SKM-1 treated with dmso at 0.1 percent for 144 hours (cell line): ENCODE measurements around the gene ANKS1A.

Source experiments
- DNase-seq: peaks from one replicate; lab custom pipeline; 2025; ENCODE audit not compliant: unreplicated experiment; lab: John Stamatoyannopoulos, UW

The ANKS1A gene

GRCh38 chr6:34953061-34954025, 64.3 kb downstream of the ANKS1A start:
- DNase-seq = no peak

GRCh38 chr6:34955442-34955841, 66.4 kb downstream of the ANKS1A start:
- peak; percentile 38 for DNase-seq

DNA sequence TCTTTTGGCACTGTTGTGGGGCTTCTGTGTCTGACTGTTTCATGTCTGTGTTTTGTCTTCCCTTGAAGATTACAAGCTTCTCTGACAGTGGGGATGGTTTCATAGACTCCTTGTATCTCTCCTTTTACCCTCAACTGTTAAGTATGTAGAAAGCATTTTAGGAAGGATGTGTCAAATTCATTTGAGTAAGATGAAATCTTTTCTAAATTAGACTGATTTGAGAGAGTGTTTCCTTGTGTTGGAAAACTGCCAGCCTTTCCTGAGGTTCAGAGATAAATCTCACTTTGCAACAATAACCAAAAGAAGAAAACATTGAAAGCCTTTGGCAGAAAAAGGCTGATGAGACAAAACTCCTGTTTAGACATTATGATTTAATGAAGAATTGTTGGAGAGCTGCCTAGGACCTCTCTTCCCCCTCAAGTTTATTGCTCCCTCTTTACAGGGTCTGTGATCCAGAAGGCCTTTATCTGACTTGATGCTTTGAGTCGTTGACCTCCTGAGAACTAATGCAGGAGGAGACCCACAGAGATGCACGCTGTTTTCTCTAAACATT, 68.3 kb downstream of the ANKS1A start:
- DNase-seq = no peak

DNA sequence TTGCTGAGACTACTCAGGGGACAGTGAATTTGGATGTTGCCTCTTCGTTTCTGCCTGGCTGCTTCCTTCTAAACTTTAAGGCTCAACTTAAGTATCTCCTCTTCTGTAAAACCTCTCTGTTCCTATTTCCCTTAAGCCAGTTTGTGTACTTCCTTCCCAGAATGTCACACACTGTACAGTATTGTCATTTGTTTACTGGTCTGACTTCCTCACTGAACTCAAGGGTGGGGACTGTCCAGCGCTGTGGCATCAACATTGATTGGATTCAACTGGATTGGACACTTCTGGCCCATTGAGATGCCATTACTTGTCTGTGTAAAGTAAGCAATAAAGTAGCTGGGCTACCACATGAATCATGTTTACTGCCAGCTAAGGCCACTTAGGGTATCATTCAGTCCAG, 69.7 kb downstream of the ANKS1A start:
- DNase-seq = no peak

GRCh38 chr6:34959224-34959623, 70.2 kb downstream of the ANKS1A start:
- DNase-seq = no peak

DNA sequence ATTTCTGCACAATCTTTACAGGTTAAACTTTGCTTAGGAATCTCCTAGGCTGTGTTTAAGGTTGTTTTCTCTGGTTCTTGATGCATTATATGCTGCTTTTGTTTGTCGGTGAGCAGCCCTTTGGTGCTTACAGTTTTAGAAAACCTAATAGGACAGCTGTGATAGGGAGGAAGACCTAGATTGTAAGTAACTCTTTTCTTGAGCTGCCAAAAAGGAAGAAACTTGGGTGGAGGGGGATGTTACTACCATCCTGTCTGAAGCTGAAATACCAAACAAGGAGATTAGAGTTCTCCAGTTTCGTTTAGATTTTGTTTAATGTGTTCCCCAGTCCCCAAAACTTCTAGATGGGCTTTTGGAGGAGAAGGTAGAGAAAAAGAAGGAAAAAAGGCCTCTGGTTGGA, 72.0 kb downstream of the ANKS1A start:
- no peak for DNase-seq

GRCh38 chr6:34961574-34961973, 72.5 kb downstream of the ANKS1A start:
- no peak for DNase-seq

GRCh38 chr6:34964564-34964963, 75.5 kb downstream of the ANKS1A start:
- no peak for DNase-seq

- DNase-seq = no peak
Measured at GRCh38 chr6:34967461-34967860, 78.4 kb downstream of the ANKS1A start.

DNA sequence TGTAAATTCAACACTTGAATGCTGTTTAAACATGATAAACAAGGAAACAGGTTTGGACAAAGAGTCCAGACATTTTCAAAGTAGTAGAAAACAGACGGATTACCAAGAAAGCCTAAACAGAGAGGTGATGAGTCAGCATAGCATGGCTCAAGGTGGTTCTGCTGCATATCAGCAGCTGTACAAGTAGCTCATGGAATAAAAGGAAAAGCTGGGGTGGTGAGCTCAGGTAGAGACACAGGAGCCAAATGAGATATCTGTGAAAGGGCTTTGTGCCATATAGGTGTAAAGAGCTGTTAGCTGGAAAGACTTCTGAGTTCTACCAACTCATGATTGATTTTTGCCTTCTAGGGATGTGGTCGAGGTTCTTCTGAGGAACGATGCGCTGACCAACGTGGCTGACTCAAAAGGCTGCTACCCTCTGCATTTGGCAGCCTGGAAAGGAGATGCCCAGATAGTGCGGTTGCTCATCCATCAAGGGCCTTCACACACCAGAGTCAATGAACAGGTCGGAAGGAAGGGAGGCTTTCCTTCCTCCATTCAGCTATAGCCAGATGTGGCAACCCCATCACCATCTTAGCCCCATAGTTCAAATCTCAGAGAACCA, 80.7 kb downstream of the ANKS1A start:
- no peak for DNase-seq

DNA sequence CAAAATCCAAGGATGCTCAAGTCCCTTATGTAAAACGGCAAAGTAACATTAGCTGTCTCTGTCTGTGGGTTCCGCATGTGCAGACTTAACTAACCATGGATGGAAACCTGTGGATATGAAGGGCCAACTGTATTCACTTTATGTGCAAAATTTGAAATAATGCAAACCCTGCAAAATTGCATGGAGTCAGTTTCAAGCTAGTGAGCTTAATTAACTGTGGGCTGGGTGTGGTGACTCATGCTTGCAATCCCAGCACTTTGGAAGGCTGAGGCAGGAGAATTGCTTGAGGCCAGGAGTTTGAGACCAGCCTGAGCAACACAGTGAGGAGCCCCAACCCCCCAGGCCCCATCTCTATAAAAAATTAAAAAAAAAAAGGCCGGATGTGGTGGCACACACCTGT, 81.4 kb downstream of the ANKS1A start:
- no peak for DNase-seq

GRCh38 chr6:34970957-34971356, 81.9 kb downstream of the ANKS1A start:
- no peak for DNase-seq

DNA sequence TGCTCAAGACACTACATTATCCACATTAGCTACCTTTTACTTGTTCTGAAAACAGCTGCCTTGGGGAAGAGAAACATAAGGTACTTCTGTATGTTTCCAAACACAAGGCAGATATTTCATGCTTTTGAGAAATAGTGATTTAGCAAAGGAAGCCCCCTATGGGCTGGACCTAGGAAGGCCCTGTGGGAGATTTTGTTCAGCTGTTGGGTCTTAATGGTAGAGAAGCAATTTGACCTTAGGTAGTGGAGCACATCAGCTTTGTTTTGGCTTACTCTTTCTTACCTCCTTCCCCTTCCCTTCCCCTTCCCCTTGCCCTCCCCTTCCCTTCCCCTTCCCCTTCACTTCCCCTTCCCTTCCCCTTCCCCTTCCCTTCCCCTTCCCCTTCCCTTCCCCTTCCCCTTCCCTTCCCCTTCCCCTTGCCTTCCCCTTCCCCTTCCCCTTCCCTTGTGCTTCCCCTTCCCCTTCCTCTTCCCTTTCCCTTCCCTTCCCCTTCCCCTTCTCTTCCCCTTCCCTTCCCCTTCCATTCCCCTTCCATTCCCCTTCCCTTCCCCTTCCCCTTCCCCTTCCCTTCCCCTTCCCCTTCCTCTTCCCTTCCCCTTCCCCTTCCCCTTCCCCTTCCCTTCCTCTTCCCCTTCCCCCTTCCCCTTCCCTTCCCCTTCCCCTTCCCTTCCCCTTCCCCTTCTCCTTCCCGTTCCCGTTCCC, 84.6 kb downstream of the ANKS1A start:
- no peak for DNase-seq

- DNase-seq = no peak
Measured at GRCh38 chr6:34974249-34974642, 85.2 kb downstream of the ANKS1A start.

GRCh38 chr6:34976239-34976638, 87.2 kb downstream of the ANKS1A start:
- no peak for DNase-seq

GRCh38 chr6:34979218-34979617, 90.2 kb downstream of the ANKS1A start:
- no peak for DNase-seq

DNA sequence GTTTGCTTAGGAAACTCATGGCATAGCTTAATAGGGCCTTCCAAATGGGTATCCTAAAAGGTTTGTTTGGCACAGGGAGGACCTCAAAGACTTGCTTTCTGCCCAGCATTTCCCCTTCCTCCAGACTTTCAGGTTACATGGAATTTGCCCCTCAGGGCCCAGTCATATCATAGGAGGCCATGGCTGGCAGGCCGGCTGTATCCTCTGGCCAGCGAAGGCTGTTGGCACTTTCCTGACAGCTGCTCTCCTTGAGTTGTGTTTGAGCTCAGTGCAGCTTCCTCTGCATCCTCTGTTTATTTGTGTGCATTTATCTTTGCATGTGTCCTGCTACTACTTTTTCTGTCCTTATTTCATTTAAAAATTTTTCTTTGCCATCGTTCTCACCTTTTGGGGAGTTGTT, 90.9 kb downstream of the ANKS1A start:
- no peak for DNase-seq

GRCh38 chr6:34981366-34981765, 92.3 kb downstream of the ANKS1A start:
- DNase-seq = no peak

DNA sequence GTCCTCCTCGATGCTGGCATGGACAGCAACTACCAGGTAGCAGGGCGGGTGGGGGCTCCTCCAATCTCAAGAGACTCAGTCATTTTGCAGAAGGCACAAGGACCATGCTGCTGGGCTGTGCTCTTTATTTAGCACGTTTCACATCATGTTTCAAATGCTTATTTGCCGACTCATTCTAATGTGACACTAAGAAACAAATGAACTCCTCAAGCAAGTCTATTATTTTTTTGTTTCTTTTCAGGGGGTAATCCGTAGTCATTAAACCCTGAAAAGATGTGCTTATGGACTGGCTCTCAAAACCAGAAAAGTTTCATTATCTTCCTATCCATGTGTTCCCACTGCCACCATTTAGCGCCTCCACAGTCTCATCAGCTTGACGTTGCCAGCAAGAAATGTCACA, 92.9 kb downstream of the ANKS1A start:
- DNase-seq = no peak

DNA sequence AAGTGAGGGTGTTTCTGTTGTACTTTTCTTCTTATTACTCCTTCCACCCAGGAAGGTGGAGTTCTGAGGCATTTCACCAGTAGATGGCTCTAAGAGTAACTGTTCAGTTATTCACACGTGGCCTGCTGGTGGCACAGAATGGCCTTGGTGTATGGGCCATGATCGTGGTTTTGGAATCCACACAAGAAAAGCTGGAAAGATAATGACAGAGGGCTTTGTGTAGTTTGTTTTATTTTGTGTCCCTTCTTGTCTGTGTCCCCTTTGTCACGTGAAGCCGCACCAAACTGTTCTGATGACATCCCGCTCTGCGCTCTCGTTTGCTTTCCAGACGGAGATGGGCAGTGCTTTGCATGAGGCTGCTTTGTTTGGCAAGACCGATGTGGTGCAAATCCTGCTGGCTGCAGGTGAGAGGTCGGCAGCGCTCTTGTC, 93.4 kb downstream of the ANKS1A start:
- no peak for DNase-seq

GRCh38 chr6:34984416-34984815, 95.4 kb downstream of the ANKS1A start:
- DNase-seq = no peak

- no peak for DNase-seq
Measured at GRCh38 chr6:34985236-34985635, 96.2 kb downstream of the ANKS1A start.
